GM23338 (cell line): ENCODE data around the gene RHOBTB3.

ENCODE experiments used
- CREB1 ChIP-seq: fragments of 250-450 bp; sonication (Bioruptor Pico); IDR thresholded peaks from 2 replicates; pipeline ENCODE4 v1.5.0; 2020; ENCODE audit warnings: low read depth, mild to moderate bottlenecking, moderate library complexity
- ETS1 ChIP-seq: IDR thresholded peaks from 2 replicates; pipeline ENCODE4 v1.6.1; 2016; ENCODE audit warnings: antibody characterized with exemption
- EZH2 ChIP-seq: fragments of 200-600 bp; sonication (generic); IDR thresholded peaks from one replicate; pipeline ENCODE4 v1.8.0; 2017; ENCODE audit warnings: antibody characterized with exemption, mild to moderate bottlenecking, low read depth; ENCODE audit not compliant: unreplicated experiment
- EZH2phosphoT487 ChIP-seq: fragments of 200-600 bp; sonication (generic); IDR thresholded peaks from one replicate; pipeline ENCODE4 v1.8.1; 2018; ENCODE audit warnings: antibody characterized with exemption; ENCODE audit not compliant: unreplicated experiment
- JUNB ChIP-seq: IDR thresholded peaks from one replicate; pipeline ENCODE4 v1.6.1; 2016; ENCODE audit warnings: antibody characterized with exemption; ENCODE audit not compliant: unreplicated experiment
- NANOG ChIP-seq: IDR thresholded peaks from 2 replicates; pipeline ENCODE4 v1.6.1; 2016; ENCODE audit warnings: antibody characterized with exemption, borderline replicate concordance
- POLR2AphosphoS5 ChIP-seq: IDR thresholded peaks from 2 replicates; pipeline ENCODE4 v1.6.1; 2016; ENCODE audit warnings: antibody characterized with exemption, low read depth
- REST ChIP-seq: IDR thresholded peaks from one replicate; pipeline ENCODE4 v1.6.1; 2018; ENCODE audit warnings: antibody characterized with exemption; ENCODE audit not compliant: unreplicated experiment
- STAT1 ChIP-seq: IDR thresholded peaks from one replicate; pipeline ENCODE4 v1.6.1; 2016; ENCODE audit warnings: antibody characterized with exemption; ENCODE audit not compliant: unreplicated experiment
- ZNF114 ChIP-seq: fragments of 250-450 bp; sonication (Bioruptor Pico); IDR thresholded peaks from 2 replicates; pipeline ENCODE4 v1.5.0; 2020; ENCODE audit warnings: mild to moderate bottlenecking, moderate library complexity
- TF ChIP-seq, protein P1 (sequence below), 2 experiments: fragments of 200-600 bp in 1 of 2; sonication (generic) in 1 of 2; conservative IDR thresholded peaks; 2 replicates each; pipeline versions ENCODE4 v1.5.1 to v1.6.1; 2016 to 2017; ENCODE audit warnings: antibody characterized with exemption in 2 of 2, low read depth in 2 of 2, mild to moderate bottlenecking in 2 of 2, moderate library complexity in 1 of 2
- TF ChIP-seq, protein P2 (sequence below): fragments of 250-450 bp; sonication (Bioruptor Pico); IDR thresholded peaks from 2 replicates; pipeline ENCODE4 v1.5.0; 2020; ENCODE audit warnings: mild to moderate bottlenecking, moderate library complexity

DNA sequence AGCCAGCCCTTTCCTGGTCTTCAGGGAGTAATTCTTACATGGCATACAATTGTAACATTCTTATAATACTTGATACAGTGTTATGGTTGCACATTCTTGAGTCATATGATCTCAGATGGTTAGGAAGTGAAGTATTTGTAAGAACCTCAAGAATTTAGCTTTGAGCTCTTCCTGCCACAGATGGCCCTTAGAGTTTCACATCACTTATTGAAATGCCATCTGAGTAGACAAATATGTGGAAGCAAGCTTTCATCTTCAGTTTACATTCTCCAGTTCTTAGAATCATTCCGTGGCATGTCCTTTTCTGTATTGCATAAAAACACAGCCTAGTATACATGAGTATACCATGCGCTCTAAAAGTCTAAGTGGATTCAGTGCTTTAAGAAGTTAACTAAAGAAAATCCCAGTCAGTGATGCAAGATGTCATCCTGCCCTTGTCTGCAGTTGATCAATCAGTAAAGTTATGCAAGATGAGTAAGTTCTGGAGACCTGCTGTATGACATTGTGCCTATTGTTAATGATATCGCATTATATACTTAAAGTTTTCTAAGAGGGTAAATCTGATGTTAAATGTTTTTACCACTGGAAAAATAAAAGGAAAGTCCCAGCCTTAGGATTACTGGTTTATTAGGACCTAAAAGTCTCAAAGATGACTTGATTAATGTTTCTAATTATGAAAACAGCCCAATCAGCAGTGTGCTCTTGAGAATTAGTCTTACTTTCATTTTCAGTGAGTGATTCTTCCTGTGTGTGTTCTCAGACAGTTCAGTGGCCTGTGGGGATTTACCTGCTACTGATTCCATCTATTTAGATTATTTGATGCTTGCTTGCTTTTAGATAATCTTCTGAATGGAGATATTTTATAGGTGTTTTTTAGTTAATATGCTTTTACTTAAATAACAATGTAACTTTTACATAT, 29.4 kb downstream of the RHOBTB3 start:
- TF ChIP-seq, protein P1, sequence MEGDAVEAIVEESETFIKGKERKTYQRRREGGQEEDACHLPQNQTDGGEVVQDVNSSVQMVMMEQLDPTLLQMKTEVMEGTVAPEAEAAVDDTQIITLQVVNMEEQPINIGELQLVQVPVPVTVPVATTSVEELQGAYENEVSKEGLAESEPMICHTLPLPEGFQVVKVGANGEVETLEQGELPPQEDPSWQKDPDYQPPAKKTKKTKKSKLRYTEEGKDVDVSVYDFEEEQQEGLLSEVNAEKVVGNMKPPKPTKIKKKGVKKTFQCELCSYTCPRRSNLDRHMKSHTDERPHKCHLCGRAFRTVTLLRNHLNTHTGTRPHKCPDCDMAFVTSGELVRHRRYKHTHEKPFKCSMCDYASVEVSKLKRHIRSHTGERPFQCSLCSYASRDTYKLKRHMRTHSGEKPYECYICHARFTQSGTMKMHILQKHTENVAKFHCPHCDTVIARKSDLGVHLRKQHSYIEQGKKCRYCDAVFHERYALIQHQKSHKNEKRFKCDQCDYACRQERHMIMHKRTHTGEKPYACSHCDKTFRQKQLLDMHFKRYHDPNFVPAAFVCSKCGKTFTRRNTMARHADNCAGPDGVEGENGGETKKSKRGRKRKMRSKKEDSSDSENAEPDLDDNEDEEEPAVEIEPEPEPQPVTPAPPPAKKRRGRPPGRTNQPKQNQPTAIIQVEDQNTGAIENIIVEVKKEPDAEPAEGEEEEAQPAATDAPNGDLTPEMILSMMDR (conservative IDR thresholded peaks at IDR 0.05; ENCODE audit: low read depth in 2 of 2), result no peak
- no peak for TF ChIP-seq EZH2phosphoT487
- TF ChIP-seq REST, result no peak
- no peak for TF ChIP-seq ZNF114
- no peak for TF ChIP-seq EZH2
- no peak for TF ChIP-seq POLR2AphosphoS5
- no peak for TF ChIP-seq CREB1 (CRISPR knock-in tag)
- TF ChIP-seq NANOG, result no peak
- no peak for TF ChIP-seq JUNB
- TF ChIP-seq ETS1, result no peak
- no peak for TF ChIP-seq STAT1
- TF ChIP-seq, protein P2, sequence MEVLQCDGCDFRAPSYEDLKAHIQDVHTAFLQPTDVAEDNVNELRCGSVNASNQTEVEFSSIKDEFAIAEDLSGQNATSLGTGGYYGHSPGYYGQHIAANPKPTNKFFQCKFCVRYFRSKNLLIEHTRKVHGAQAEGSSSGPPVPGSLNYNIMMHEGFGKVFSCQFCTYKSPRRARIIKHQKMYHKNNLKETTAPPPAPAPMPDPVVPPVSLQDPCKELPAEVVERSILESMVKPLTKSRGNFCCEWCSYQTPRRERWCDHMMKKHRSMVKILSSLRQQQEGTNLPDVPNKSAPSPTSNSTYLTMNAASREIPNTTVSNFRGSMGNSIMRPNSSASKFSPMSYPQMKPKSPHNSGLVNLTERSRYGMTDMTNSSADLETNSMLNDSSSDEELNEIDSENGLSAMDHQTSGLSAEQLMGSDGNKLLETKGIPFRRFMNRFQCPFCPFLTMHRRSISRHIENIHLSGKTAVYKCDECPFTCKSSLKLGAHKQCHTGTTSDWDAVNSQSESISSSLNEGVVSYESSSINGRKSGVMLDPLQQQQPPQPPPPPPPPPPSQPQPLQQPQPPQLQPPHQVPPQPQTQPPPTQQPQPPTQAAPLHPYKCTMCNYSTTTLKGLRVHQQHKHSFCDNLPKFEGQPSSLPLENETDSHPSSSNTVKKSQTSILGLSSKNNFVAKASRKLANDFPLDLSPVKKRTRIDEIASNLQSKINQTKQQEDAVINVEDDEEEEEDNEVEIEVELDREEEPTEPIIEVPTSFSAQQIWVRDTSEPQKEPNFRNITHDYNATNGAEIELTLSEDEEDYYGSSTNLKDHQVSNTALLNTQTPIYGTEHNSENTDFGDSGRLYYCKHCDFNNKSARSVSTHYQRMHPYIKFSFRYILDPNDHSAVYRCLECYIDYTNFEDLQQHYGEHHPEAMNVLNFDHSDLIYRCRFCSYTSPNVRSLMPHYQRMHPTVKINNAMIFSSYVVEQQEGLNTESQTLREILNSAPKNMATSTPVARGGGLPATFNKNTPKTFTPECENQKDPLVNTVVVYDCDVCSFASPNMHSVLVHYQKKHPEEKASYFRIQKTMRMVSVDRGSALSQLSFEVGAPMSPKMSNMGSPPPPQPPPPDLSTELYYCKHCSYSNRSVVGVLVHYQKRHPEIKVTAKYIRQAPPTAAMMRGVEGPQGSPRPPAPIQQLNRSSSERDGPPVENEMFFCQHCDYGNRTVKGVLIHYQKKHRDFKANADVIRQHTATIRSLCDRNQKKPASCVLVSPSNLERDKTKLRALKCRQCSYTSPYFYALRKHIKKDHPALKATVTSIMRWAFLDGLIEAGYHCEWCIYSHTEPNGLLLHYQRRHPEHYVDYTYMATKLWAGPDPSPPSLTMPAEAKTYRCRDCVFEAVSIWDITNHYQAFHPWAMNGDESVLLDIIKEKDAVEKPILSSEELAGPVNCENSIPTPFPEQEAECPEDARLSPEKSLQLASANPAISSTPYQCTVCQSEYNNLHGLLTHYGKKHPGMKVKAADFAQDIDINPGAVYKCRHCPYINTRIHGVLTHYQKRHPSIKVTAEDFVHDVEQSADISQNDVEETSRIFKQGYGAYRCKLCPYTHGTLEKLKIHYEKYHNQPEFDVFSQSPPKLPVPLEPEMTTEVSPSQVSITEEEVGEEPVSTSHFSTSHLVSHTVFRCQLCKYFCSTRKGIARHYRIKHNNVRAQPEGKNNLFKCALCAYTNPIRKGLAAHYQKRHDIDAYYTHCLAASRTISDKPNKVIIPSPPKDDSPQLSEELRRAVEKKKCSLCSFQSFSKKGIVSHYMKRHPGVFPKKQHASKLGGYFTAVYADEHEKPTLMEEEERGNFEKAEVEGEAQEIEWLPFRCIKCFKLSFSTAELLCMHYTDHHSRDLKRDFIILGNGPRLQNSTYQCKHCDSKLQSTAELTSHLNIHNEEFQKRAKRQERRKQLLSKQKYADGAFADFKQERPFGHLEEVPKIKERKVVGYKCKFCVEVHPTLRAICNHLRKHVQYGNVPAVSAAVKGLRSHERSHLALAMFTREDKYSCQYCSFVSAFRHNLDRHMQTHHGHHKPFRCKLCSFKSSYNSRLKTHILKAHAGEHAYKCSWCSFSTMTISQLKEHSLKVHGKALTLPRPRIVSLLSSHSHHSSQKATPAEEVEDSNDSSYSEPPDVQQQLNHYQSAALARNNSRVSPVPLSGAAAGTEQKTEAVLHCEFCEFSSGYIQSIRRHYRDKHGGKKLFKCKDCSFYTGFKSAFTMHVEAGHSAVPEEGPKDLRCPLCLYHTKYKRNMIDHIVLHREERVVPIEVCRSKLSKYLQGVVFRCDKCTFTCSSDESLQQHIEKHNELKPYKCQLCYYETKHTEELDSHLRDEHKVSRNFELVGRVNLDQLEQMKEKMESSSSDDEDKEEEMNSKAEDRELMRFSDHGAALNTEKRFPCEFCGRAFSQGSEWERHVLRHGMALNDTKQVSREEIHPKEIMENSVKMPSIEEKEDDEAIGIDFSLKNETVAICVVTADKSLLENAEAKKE (CRISPR knock-in tag), result no peak
